Left cardiac atrium (tissue), 4 donors: ENCODE measurements around the gene HCN4. TPM values are rescaled to one million over a fixed set of nuclear protein-coding genes. Genes with fewer than 3 reads are reported as not detected.
A peak's percentile ranks its signal among the peaks of the same experiment; 100 is the strongest.
"Not testable (repeated sequence)": the region's sequence is repeated elsewhere in the genome, so short reads cannot be mapped to it uniquely, and the experiment has no call there.

Experiments used
- ATAC-seq, 2 donors: fragments of 200-7000 bp; cut with Tn5 transposase; one replicate each; pipeline ENCODE4 v1.9.1; 2020; ENCODE audit warnings: mild to moderate bottlenecking in 2 of 2, moderate library complexity in 2 of 2
- DNase-seq: peaks from one replicate; pipeline ENCODE4 v3.0.0-alpha.2; 2020
- intact Hi-C, 2 donors: fragments of 100-400 bp; cut with DNase I; formaldehyde crosslinking; loops; one replicate each; pipeline versions ENCODE4 v1.14.1 to v1.15.1; 2022 to 2023
- total RNA-seq, 2 donors: library from RNA; stranded (reverse); fragmentation: NEBNext Ultra II Directional; extraction: Animal tissue kit (Norgen Biotek cat#: 25700); gene quantifications; one replicate each; pipeline ENCODE4 v1.2.1, GENCODE V29; 2021
- donor health status: DM: no; HTN: yes; CAD: no.
- donor health status: DM: no; HTN: yes; CAD: no; lungs with severe emphysema.
- donor health status: DM: yes; HTN: yes; CAD: no.
- donor health status: Dilated cardiomyopathy.

Gene HCN4
- total RNA-seq, 2 donors from 2014 or later, result 5.9 to 7.7 TPM

DNA sequence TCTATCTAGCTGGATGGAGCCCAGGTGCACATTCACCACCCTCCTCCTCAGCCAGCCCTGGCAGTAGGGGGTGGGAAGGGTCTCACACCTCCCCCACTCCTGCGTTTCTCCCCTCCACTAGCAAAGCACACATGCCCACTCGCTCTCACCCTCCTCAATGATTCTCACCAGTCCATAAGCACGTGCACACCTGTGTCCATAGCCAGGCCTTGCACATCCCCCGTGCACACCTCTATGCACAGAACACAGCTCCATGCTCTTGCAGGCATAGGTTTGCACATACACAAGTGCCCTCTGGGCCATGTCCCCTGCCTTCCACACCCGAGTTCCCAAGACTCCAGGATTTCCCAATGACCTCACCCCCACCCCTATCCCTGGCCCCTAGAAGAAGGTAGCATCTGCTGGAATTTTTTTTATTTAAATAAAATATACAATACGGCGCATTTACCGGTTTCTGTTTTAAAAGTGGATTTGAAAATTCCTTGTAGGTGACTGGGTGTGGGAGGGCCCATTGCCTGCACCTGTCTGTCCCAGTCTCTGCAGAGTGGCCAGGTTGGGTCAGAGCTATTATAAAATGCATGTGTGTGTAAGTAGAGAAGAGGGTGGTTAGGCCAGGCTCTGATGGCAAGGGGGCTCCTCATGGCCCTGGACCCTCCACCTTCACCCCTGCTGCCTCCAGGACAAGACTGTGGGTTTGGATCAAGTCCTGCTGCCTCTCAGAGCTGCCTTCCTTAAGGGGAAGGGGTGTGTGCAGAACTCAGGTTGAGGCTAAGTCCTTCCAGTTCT lies 49.1 kb downstream of the HCN4 start:
- no peak for ATAC-seq
- intact Hi-C loops, result loop anchor here in 1 of 2 donors (10.0 kb wide), 1 partner anchor 235 kb away; no protein-coding TSS in a partner anchor
- DNase-seq, result no peak

GRCh38 chr15:73318463-73319351 lies 50.1 kb downstream of the HCN4 start:
- peak in 1 of 2 donors; percentile 13 for ATAC-seq
- no peak for DNase-seq
- intact Hi-C loops, result no loop called here

DNA sequence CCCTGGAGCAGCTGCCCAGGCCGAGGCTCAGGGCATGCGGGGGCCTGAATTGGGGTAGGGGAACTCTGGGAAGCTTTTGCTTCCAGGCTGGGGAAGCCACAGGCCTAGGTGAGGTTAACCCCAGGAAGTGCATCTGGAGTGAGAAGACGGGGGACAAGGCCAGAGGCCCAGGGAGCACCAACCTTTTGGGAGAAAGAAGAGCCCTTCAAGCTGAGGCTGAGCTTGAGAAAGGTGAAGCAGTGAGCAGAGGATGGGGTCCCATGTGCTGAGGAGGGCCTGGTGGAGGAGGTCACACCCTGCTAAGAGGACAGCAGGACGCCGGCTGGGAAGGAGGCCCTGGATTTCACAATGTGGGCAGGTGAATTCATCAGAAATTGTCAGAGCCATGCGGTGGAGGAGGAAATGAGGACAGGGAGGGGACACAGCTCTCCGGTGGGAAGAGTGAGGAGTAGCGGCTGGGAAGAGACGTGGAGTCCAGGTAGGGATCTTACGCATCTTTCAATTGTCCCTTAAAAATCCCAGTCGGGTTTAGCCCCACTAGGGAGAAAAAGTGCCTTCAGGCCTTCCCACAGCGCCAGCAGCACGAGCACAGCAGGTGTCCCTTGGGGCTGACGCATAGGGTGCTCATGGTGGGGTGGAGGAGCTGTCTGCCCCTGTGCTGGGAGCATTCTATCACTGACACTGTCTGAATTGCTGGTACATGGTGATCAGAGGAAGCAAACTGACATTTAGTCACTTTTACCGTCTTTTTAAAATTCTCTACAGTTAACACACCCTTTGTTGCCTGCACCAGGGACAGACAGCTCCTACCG lies 50.9 kb downstream of the HCN4 start:
- no peak for DNase-seq
- intact Hi-C loops, result no loop called here
- ATAC-seq, result no peak

DNA sequence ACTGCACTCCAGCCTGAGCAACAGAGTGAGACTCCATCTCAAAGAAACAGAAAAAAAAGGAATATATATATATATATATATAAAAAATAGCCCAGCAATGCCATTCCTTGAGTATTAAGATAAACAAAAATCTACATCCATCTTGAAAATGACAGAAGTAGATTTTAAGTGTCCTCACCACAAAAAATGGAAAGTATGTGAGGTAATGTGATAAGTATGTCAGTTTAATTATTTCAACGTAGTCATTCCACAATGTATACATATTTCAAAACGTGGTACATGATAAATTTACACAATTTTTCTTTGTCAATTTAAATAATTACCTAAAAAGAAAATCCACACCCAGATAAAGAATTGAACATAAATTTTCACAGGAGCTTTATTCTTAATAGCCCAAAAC lies 54.9 kb downstream of the HCN4 start:
- intact Hi-C loops, result no loop called here
- ATAC-seq, result no peak

GRCh38 chr15:73308305-73308704 lies 60.5 kb downstream of the HCN4 start:
- intact Hi-C loops, result loop anchor here in 1 of 2 donors (10.0 kb wide), 1 partner anchor 596 kb away; no protein-coding TSS in a partner anchor
- ATAC-seq (no peak), DNase-seq (no peak)

More for the DNA sequence above, 54.9 kb downstream of the HCN4 start:
- DNase-seq, result no peak

DNA sequence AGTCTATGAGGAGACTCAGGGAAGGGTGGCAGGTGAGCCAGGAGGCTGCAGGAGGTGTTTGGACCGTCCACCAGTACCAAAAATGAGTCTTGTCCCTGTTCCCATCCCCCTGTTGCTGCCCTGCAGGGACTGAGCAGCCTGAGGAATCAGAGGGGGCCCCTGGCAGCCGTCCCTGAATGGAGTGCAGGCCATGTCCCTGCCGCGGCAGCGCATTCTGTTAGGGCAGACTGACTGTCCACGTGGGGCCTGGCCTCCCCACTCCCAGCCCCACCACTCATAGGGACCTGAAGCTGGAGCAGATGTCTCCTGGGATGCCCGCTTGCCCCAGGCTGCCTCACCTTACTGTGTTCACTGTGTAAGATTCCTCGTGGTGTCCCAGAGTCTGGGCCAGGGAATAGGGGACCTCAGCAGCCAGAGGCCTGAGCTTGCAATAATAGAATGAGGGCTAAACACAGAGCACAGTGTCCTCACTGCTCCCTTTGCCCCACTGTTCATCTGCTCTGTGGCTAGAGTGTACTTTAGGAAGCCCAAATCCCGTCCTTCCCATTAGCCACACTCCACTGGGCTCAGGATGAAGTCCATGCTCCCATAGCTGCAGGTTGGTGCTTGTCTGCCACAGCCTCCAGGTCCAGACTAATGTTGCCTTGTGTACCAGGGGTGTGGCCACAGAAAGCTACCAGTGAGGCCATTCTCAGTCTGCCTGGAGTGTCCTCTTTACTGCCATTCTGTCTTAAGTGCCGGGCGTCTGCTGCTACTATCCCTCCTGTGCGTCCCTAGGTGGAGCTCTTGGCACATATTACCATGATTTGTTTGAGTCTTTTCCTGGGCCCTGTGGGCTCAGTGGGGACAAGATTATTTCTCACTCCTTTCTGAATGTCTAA lies 63.2 kb downstream of the HCN4 start:
- intact Hi-C loops, result loop anchor here in 1 of 2 donors (2.0 to 10.0 kb wide), 2 partner anchors 331 to 599 kb away; no protein-coding TSS in a partner anchor
- ATAC-seq, result peak; percentile 81 to 85
- DNase-seq, result peak; percentile 42

DNA sequence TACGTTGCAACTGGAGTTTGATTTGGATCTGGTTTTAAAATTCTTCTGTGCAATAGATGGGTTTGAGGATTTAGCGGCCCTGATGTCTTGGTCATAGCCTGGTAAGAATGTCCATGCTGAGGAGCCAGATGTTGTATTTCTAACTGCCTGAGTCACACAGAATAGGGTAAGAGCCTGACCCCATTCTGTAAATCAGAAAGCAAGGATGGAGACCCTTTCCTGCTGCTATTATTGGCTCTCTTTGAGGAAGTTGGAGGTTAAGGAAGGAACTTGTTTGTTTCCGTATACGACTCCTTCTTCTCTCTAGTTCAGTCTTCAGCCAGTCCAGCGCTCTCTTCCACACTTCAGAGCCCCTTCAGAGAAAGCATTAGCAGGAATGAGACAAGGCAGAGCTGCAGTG lies 65.1 kb downstream of the HCN4 start:
- no peak for DNase-seq
- intact Hi-C loops, result loop anchor here in 1 of 2 donors (10.0 kb wide), 1 partner anchor 601 kb away; no protein-coding TSS in a partner anchor
- no peak for ATAC-seq

DNA sequence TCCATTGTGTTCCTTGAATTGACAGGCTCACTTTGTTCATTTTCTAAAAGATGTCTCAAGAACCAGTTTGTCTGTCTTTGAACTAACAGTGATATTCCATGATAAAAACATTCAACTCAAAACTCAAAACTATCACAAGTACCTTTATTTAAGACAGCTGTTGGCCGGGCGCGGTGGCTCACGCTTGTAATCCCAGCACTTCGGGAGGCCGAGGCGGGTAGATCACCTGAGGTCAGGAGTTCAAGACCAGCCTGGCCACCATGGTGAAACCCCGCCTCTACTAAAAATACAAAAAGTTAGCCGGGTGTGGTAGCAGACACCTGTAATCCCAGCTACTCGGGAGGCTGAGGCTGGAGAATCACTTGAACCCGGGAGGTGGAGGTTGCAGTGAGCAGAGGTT lies 68.5 kb downstream of the HCN4 start:
- not testable (repeated sequence) for DNase-seq, ATAC-seq
- intact Hi-C loops, result loop anchor here in 1 of 2 donors (10.0 kb wide), 1 partner anchor 605 kb away; no protein-coding TSS in a partner anchor

DNA sequence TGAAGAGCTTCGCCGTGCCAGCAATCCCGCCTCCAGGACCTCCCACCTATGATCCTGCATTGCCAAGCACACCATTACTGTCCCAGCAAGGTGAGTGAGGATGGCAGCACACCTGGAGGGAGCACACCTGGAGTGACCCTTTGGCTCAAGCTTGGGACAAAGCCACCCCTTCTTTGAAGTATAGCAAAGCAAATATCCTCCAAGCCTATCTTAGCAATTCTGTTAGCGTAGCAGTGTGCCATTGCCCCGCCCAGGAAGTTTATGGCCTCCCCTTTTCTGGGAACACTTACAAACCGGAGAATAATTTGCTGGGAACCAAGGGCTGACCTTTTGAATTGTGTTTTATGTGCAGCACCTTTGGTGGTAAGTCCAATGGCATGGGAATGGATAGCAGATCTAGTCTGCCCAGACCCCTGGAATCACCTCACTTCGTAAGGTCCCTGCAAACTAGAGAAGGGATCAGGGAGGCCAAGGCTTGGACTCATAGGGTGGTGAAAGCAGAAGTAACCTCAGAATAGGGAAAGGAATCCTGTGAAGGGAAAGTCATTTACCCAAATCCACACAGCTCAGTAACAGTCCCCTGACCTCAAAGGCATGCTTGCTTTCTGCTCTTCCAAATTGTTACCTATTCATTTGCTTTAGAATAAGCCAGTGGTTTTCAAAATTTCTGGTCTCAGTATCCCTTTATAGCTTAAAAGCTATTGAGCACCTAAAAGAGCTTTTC lies 70.1 kb downstream of the HCN4 start:
- intact Hi-C loops, result no loop called here

DNA sequence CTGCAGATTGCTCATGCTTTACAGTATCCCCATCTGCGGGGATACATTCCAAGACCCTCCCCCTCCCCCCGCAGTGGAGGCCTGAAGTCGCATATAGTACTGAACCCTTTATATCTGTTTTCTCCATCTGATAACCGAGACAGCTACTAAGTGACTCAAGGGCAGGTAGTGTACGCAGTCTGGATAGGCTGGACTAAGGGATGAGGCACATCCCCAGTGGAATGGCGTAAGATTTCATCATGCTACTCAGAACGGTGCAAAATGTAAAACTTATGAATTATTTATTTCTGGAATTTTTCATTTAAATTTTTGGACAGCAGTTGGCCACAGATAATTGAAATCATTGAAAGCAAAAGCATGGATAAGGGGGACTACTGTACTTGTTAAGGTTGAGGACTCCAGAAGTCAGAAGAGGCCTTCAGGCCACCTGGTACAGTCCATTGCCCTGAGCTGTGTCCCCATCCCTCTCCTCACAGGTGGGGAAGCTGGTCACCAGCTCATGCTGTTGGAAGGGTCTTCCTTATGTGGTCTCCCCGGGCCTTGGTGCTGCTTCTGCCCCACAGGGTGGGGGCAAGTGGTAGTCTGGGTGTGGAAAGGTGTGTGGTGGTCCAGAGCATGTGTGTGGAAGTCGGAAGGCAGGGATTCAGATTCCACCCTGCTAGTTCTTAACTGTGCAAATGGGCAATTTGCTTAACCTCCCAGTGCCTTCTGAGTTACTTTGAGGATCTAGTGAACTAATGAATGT lies 72.0 kb downstream of the HCN4 start:
- ATAC-seq (no peak), DNase-seq (no peak)
- intact Hi-C loops, result no loop called here

More for the DNA sequence above, 70.1 kb downstream of the HCN4 start:
- ATAC-seq (no peak), DNase-seq (no peak)

GRCh38 chr15:73295630-73296286 lies 73.0 kb downstream of the HCN4 start:
- intact Hi-C loops, result no loop called here
- no peak for DNase-seq
- ATAC-seq, result no peak

GRCh38 chr15:73293773-73294172 lies 75.0 kb downstream of the HCN4 start:
- DNase-seq, result no peak
- ATAC-seq, result no peak
- intact Hi-C loops, result no loop called here

- DNase-seq (no peak), ATAC-seq (no peak)
- intact Hi-C loops, result no loop called here
Observed at GRCh38 chr15:73291441-73291840, 77.3 kb downstream of the HCN4 start.

- intact Hi-C loops, result loop anchor here in 1 of 2 donors (10.0 kb wide), 1 partner anchor 408 kb away; no protein-coding TSS in a partner anchor
- ATAC-seq (no peak), DNase-seq (no peak)
Observed at GRCh38 chr15:73287019-73287418, 81.7 kb downstream of the HCN4 start.

DNA sequence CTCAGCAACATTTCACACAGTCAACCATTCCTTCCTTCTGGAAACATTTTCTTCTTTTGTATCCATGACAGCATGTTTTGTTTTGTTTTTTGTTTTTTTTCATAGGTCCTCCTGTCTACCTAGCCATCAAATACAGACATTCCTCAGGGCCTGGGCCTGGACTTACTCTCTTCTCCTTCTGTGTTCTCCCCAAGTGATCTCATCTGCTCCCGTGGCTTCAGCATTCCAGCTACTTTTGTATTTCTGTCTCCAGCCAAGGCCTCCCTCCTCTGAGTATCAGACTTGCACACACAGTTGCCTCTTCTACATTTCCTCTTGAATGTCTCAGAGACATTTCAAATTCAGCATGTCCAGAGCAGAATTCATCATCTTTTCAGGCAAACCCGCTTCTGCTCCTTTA lies 82.4 kb downstream of the HCN4 start:
- intact Hi-C loops, result loop anchor here in 1 of 2 donors (10.0 kb wide), 1 partner anchor 408 kb away; no protein-coding TSS in a partner anchor
- ATAC-seq (peak in 1 of 2 donors; percentile 19), DNase-seq (no peak)
